GM13976 (cell line): ENCODE results near the gene SKI.

ENCODE experiments used
- DNase-seq: peaks from one replicate; pipeline ENCODE4 v3.0.0; 2012; ENCODE audit warnings: low spot score
- in situ Hi-C: fragments of 300-500 bp; cut with MboI; formaldehyde crosslinking; loops from one replicate; pipeline ENCODE4 v1.12.0; 2022; ENCODE audit warnings: low sequenced_read_pairs, mixed read lengths, inconsistent platforms; ENCODE audit not compliant: unreplicated experiment
- TF ChIP-seq, protein P1 (sequence below): IDR thresholded peaks from 2 replicates; pipeline ENCODE4 v1.5.1; 2012; ENCODE audit warnings: borderline replicate concordance, mild to moderate bottlenecking; ENCODE audit not compliant: insufficient read depth; ENCODE audit errors: extremely low read depth, missing control alignments, control extremely low read depth

Gene SKI

DNA sequence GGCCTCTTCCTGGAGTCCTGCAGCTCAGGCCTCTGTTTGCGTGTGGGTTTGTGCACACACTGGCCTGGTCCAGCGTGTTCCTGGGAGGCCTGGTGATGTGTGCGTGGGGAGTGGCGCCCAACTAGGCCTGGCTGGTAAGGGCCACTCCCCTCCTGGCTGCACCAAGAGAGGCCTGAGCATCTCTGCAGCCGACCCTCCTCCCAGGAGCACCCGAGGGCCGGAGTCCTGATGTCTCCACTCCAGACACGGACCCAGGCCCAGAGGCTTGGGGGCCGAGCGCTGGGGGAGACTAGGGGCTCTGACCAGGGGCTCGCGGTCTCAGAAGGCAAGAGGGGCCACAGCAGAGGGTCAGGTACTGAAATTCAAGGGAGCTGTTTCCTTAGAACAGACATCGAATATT lies 130.0 kb downstream of the SKI start:
- in situ Hi-C loops: no loop called here
- DNase-seq: no peak
- TF ChIP-seq, protein P1, sequence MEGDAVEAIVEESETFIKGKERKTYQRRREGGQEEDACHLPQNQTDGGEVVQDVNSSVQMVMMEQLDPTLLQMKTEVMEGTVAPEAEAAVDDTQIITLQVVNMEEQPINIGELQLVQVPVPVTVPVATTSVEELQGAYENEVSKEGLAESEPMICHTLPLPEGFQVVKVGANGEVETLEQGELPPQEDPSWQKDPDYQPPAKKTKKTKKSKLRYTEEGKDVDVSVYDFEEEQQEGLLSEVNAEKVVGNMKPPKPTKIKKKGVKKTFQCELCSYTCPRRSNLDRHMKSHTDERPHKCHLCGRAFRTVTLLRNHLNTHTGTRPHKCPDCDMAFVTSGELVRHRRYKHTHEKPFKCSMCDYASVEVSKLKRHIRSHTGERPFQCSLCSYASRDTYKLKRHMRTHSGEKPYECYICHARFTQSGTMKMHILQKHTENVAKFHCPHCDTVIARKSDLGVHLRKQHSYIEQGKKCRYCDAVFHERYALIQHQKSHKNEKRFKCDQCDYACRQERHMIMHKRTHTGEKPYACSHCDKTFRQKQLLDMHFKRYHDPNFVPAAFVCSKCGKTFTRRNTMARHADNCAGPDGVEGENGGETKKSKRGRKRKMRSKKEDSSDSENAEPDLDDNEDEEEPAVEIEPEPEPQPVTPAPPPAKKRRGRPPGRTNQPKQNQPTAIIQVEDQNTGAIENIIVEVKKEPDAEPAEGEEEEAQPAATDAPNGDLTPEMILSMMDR: no peak

DNA sequence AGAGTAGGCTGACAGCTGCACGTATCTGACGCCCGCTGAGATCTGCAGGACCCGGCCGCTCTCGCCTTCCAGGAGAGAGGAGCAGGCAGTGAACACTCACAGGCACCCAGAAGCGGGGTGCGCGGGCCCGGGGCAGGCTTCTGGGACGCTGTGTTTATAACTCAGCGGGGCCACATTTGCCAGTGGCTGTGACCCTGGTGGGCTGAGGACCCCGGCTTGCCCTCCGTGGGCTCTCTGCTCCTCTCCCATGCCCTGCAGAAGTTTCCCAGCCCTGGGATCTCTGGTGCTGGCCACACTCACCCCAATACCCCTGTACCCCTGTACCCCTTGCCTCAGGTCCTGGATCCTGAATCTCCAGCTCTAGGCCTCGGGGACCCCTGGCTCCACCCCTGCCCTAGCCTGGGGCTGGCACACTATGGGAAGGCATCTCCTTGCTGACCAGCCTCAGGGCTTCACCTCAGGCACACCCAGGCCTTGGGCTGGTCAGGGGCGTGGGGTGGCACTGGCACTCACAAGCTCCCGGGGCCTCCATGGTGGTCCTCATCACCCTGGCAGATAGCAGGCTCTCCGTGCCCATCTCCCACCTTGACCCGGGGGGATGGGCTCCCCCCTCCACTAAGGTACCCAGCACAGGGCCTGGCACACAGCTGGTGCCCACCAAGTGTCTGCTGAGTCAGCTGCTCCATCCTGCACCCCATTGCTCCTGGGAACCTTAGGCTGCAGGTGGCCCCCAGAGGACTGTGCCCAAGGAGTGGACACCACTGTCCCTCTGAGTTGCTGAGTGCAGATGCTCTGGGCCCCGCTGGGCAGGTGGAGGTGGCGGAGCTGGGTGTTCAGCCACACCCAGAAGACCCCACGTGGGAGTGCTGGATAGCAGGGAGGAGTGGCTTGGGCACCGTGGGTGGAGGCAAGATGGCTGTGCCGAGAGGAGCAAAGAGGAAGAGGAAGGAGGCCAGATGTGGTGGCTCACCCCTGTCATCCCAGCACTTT lies 130.8 kb downstream of the SKI start:
- TF ChIP-seq, protein P1: no peak
- in situ Hi-C loops: no loop called here
- DNase-seq: no peak
